Effector CD8-positive, alpha-beta T cell (primary cell): ENCODE measurements around the gene PRKG1.
"Not testable (repeated sequence)": the region's sequence is repeated elsewhere in the genome, so short reads cannot be mapped to it uniquely, and the experiment has no call there.

Source experiments
- DNase-seq: peaks from one replicate; lab custom pipeline; 2025; lab: John Stamatoyannopoulos, UW

Gene PRKG1

GRCh38 chr10:51700228-51700817, 626.0 kb downstream of the PRKG1 start:
- no peak for DNase-seq

- DNase-seq = no peak
These were observed 631.5 kb downstream of the PRKG1 start for GRCh38 chr10:51705774-51706173.

- DNase-seq = no peak
These were observed 631.9 kb downstream of the PRKG1 start for GRCh38 chr10:51706225-51706624.

- DNase-seq = no peak
These were observed 633.1 kb downstream of the PRKG1 start for GRCh38 chr10:51707392-51707791.

- no peak for DNase-seq
These were observed 633.6 kb downstream of the PRKG1 start for GRCh38 chr10:51707821-51708424.

GRCh38 chr10:51708609-51709008, 634.3 kb downstream of the PRKG1 start:
- DNase-seq = no peak

GRCh38 chr10:51709324-51709972, 635.2 kb downstream of the PRKG1 start:
- DNase-seq = no peak

DNA sequence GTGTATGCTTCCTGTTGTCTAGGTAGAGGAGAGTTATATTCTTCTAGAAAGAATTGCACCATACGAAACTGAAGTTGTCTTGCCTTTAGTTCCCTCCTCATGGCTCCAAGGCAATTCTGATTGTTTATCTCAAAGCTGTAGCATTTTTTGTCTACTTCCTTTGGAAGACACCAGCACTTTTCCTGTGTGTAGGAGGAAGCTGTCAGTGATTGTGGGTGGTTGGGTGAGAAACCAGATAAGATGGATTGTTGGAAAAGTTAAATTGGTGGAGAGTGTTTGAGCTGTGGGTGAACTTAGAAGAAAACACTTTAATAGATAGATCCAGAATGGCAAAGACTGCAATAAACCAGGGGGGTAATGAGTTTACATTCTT, 637.2 kb downstream of the PRKG1 start:
- no peak for DNase-seq

- DNase-seq = no peak
These were observed 642.7 kb downstream of the PRKG1 start for GRCh38 chr10:51716981-51717380.

- no peak for DNase-seq
These were observed 644.6 kb downstream of the PRKG1 start for GRCh38 chr10:51718804-51719291.

- no peak for DNase-seq
These were observed 649.8 kb downstream of the PRKG1 start for GRCh38 chr10:51724038-51724437.

DNA sequence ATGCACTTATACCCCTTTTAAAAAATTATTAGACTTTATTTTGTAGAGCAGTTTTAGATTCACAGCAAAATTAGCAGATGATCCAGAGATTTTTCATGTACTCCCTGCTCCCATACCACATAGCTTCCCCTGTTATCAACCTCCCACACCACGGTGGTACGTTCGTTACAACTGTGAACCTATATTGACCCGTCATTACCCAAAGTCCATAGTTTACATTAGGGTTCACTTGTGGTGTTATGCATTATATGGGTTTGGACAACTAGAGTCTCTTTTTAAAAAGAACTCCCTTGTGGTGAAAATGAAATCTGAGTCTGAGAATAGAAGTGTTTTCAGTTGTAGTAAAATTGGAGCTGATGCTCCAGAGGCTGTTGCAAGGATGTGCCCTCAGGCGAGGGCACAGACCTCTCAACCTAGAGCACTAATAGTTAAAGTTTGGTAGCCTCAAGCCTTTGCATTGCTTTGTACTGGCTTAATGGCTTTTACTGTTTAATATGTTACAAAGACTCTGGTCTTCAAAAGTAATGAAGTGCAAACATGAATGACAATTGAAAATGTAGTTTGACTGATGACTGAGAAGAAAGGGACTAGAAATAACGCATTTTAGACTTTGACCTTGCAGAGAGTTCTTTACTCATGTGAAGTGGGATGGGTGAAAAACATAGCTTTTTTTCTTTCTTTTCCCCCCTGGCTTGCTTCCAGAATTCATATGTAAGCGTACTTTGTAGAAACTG, 655.7 kb downstream of the PRKG1 start:
- DNase-seq = no peak

DNA sequence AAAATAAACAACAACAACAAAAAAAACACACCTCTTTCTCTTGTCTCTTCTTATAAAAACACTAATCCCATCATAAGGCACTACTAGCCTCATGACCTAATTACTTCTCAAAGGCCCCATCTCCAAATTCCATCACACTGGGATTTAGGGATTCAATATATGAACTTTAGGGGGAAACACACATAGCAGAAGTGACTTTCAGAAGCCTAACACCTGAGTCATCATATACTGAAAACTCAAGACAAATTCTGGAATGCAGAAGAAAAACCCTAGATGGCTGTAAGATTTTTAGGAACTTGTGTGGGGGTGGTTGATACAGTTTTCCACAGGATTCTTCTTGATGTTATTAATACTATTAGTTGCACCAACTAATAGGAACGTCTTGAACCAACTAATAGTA, 658.8 kb downstream of the PRKG1 start:
- DNase-seq = no peak

DNA sequence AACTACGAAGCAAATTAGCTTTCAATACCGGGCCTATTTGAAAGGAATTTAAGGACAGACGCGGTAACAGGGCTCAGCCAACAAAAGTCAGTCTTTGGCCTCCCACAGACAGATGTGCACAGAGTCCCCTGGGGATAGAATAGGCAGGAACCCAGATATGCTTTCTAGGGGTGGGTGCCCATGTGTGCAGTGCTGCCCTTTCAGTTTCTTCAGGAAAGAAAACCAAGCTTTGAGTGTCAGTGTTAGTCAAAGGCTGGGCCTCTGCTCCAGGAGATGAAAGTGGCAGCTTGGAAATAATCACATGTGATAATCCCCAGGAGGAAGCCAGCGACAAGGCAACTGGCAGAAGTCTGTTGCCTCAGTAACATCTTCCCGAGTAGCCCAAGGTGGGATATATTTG, 668.9 kb downstream of the PRKG1 start:
- DNase-seq = no peak

- no peak for DNase-seq
These were observed 670.1 kb downstream of the PRKG1 start for GRCh38 chr10:51744235-51745000.

- DNase-seq = no peak
These were observed 671.1 kb downstream of the PRKG1 start for GRCh38 chr10:51745397-51745796.

DNA sequence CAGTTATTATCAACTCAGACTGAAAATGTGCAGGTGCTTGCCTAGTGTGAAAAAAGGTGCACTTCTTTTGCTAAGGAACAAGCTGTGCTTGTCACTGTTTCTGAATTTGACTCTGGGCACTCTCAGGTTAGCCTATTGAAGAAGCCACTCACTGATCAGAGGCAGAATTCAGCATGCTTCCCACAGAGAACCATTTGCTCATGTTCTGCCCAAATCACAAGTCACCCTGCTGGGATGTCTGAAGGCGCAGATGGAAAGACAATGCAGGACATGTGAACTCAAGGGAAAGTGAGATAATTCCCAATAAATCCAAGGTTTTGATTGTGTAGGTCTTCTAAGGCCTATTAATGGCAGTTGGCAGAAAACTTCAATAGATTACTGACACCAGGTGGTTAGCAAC, 672.9 kb downstream of the PRKG1 start:
- no peak for DNase-seq

DNA sequence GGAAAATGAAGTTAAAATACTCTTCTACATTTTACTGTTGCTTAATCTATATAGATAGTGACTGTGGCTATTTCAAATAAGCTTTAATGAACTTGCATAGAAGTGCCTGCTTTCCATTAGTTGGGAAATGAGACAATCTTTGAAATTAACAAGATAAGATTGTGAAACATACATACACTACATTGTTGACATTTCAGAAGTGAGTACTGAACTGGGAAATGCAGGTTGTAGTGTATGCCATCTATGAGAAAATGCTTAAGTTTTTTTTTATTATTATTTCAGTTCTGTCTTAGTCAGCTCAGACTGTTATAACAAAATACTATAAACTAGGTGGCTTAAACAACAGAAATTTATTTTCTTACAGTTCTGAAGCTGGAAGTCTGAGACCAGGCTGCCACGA, 674.7 kb downstream of the PRKG1 start:
- DNase-seq = no peak

GRCh38 chr10:51758366-51758765, 684.1 kb downstream of the PRKG1 start:
- DNase-seq = no peak

GRCh38 chr10:51758838-51759237, 684.6 kb downstream of the PRKG1 start:
- not testable (repeated sequence) for DNase-seq

- no peak for DNase-seq
These were observed 685.7 kb downstream of the PRKG1 start for GRCh38 chr10:51759896-51760534.
